ENCODE data around the gene KRT9.

Gene KRT9

DNA sequence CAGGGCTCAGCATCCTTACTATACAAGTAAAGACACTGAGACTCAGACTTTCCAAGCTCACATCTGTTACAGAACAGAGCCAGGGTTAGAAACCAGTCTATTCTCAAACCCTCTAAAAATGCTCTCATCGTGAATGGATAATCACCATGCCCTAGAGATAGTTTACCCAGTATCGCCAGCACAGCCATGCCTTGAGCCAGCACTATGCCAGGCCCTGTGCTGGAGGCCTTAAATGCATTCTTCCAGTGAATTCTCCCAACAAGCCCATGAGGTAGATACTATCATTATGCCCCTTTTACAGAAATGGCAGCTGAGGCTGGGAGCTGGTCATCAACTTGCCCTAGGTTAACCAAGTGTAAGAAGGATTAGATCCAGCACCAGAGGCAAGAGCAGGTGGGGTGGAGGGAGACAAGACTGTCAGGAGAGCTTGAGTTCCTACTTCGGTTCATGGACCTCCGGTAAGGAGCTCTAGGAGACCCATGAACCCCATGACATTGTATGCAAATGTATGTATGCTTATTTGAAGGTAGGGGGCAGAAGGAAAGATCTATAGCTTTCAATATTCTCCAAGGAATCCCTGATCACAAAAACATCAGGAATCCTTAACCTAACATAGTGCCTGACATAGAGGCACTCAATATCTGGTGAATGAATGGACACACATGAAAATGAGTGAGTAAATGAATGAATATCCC, 9.7 kb upstream of the KRT9 start:
- TF ChIP-seq, protein P1, sequence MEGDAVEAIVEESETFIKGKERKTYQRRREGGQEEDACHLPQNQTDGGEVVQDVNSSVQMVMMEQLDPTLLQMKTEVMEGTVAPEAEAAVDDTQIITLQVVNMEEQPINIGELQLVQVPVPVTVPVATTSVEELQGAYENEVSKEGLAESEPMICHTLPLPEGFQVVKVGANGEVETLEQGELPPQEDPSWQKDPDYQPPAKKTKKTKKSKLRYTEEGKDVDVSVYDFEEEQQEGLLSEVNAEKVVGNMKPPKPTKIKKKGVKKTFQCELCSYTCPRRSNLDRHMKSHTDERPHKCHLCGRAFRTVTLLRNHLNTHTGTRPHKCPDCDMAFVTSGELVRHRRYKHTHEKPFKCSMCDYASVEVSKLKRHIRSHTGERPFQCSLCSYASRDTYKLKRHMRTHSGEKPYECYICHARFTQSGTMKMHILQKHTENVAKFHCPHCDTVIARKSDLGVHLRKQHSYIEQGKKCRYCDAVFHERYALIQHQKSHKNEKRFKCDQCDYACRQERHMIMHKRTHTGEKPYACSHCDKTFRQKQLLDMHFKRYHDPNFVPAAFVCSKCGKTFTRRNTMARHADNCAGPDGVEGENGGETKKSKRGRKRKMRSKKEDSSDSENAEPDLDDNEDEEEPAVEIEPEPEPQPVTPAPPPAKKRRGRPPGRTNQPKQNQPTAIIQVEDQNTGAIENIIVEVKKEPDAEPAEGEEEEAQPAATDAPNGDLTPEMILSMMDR (IDR thresholded peaks at IDR 0.05; ENCODE audit: insufficient read depth, low read length, missing control alignments): no peak
- no peak for DNase-seq (ENCODE audit: low read depth, low spot score)
- H3K4me3 ChIP-seq (ENCODE audit: low read depth, low read length): no peak overlapping the region
- CTCF ChIA-PET: interaction anchor here (1.0 to 3.6 kb wide), 10 partner anchors 10 to 84 kb away, joined by 3 to 23 read pairs (median 5); no protein-coding TSS in a partner anchor
- POLR2A ChIA-PET: no interaction called here

DNA sequence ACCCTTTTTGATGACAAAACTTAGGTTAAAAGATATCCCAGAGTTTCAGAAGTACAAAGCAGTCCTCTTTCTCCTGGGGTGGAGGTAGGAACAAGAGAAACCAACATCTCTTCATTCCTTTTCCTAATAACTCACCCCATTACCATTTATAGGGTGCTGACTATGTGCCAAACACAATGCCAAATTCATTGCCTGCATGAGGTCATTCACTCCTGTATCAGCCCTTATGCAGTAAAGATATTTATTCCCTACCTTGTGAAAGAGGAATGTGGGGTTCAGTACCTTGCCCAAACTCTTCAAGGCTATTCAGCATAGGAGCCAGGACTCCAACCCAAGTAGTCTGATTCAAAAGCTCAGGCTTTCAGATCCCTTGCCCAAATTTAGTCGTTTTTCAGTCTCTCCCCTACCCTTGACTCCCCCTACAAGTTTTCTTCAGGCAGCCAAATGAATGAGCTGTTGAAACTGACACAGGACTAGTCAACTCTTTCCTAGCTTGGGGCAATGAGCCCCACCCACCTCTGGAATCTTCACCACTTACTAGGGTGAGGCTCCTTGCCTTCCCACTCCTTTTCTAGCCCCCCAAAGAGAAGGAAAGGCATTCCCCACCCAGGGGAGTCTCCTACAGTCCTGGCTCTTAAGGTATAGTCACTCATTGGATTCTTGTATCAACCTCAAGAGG, 9.0 kb upstream of the KRT9 start:
- CTCF ChIA-PET: interaction anchor here (1.0 to 3.6 kb wide), 10 partner anchors 10 to 85 kb away, joined by 3 to 23 read pairs (median 5); no protein-coding TSS in a partner anchor
- no peak for DNase-seq (ENCODE audit: low read depth, low spot score)
- TF ChIP-seq, protein P1 (IDR thresholded peaks at IDR 0.05; ENCODE audit: insufficient read depth, low read length, missing control alignments): no peak
- no peak overlapping the region for H3K4me3 ChIP-seq (ENCODE audit: low read depth, low read length)
- POLR2A ChIA-PET: no interaction called here

DNA sequence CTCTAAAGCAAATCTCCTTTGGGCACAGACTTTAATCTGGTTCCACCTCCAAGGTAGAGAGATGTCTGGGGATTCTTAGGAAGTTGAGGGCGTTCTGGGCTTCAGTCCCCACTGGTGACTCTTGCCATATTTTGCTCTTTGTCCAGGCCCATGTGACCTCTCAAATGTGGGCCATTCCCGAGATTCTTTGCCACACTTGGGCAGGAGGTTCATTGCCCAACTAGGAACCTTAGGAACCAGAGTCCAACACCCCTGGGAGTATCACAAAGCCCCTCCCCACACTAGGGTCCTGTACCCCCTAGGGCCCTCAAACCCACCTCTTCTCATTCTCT, 8.4 kb upstream of the KRT9 start:
- H3K4me3 ChIP-seq (ENCODE audit: low read depth, low read length): no peak overlapping the region
- CTCF ChIA-PET: interaction anchor here (0.6 to 3.6 kb wide), 10 partner anchors 12 to 82 kb away, joined by 3 to 47 read pairs (median 15); no protein-coding TSS in a partner anchor
- POLR2A ChIA-PET: no interaction called here
- TF ChIP-seq, protein P1 (IDR thresholded peaks at IDR 0.05; ENCODE audit: insufficient read depth, low read length, missing control alignments): no peak
- no peak for DNase-seq (ENCODE audit: low read depth, low spot score)

DNA sequence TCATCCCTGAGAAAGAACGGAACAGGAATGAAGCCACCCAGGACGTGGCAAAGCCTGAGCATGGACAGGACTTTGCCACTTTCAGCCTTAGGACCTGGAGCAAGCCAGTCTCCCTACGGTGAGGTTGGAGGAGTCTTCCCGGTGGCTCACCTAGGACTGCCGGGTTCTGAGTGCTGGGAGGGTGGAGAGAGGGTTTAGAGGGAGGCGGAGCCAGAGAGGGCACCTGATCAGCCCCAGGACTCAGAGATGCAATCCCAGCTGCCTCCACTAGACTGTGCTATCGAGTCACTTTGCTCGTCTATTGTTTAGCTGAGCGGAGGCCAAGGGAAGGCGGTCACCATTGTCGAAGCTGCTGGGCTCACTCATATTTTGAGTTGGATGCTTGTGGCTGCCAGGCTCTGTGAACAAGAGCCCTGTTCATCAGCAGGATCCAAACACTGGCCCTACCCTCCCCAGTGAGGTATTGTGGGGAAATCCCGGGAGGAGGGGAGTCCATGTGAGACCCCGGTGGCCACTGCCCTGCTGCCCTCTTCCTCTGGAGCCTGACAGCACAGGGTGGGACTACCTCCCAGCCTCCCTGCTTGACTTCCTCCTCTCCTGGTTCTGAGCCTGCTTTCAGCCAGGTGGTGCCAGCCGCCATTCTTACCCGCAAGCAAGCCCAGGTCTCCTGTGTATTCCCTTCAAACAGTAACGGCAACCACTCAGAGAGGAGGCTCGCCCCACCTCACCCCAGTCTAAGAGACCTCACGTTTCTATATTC, 7.8 kb upstream of the KRT9 start:
- TF ChIP-seq, protein P1 (IDR thresholded peaks at IDR 0.05; ENCODE audit: insufficient read depth, low read length, missing control alignments): peak; percentile 83
- DNase-seq (ENCODE audit: low read depth, low spot score): no peak
- CTCF ChIA-PET: interaction anchor here (0.6 to 2.9 kb wide), 16 partner anchors 9 to 1022 kb away, joined by 3 to 47 read pairs (median 5); no protein-coding TSS in a partner anchor
- POLR2A ChIA-PET: no interaction called here
- no peak overlapping the region for H3K4me3 ChIP-seq (ENCODE audit: low read depth, low read length)

DNA sequence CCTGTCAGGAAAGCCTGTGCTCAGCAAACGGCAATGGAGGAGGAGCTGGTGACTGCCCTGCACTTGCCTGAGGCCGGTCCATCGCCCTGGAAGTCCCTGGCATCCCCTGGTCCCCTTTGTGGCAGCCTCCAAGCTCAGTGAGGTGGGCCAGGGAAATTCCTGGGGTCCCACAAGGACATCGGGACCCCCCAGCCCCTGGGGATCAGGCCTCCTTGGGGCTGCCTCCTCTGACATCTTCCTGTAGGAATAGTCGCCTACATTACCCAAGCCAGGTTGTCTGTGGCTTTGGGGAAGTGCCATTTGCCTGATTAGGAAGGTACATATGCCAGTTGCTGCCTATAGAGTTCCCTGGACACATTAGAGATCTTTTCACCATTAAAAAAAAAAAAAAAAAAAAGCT, 7.1 kb upstream of the KRT9 start:
- POLR2A ChIA-PET: no interaction called here

More for the DNA sequence above, 7.1 kb upstream of the KRT9 start:
- CTCF ChIA-PET: interaction anchor here (0.6 to 2.9 kb wide), 15 partner anchors 8 to 1021 kb away, joined by 3 to 47 read pairs (median 5); no protein-coding TSS in a partner anchor
- TF ChIP-seq, protein P1 (IDR thresholded peaks at IDR 0.05; ENCODE audit: insufficient read depth, low read length, missing control alignments): no peak
- no peak overlapping the region for H3K4me3 ChIP-seq (ENCODE audit: low read depth, low read length)
- no peak for DNase-seq (ENCODE audit: low read depth, low spot score)
